Glomerular endothelial cell (primary cell): ENCODE results near the gene PKN3. TPM values are rescaled to one million over a fixed set of nuclear protein-coding genes. Genes with fewer than 3 reads are reported as not detected.
"Not testable (repeated sequence)": the region's sequence is repeated elsewhere in the genome, so short reads cannot be mapped to it uniquely, and the experiment has no call there.

Experiments
- DNase-seq: peaks from one replicate; pipeline ENCODE4 v3.0.0-alpha.2; 2011; ENCODE audit warnings: low read depth, low spot score; ENCODE audit errors: extremely low read depth
- total RNA-seq: library from RNA; depleted of rRNA; stranded (reverse); fragments of >200 nt; gene quantifications from 2 replicates; pipeline ENCODE4 v1.2.3, GENCODE V29; 2015

The PKN3 gene
- total RNA-seq, 1 donor from 2014 or later, result 14.8 TPM

- no peak for DNase-seq
Measured at GRCh38 chr9:128690684-128691034, 11.6 kb upstream of the PKN3 start.

GRCh38 chr9:128693738-128694137 lies 8.6 kb upstream of the PKN3 start:
- not testable (repeated sequence) for DNase-seq

- DNase-seq, result no peak
Measured at GRCh38 chr9:128694344-128694743, 8.0 kb upstream of the PKN3 start.

- DNase-seq, result no peak
Measured at GRCh38 chr9:128696923-128697707, 5.2 kb upstream of the PKN3 start.

GRCh38 chr9:128699096-128699795 lies 3.1 kb upstream of the PKN3 start:
- DNase-seq, result not testable (repeated sequence)

- DNase-seq, result no peak
Measured at GRCh38 chr9:128701227-128701854, 962 bp upstream of the PKN3 start.

- no peak for DNase-seq
Measured at GRCh38 chr9:128702949-128703615, 779 bp downstream of the PKN3 start.

GRCh38 chr9:128703616-128704355 lies 1.5 kb downstream of the PKN3 start:
- DNase-seq, result no peak

GRCh38 chr9:128704356-128704670 lies 2.0 kb downstream of the PKN3 start:
- no peak for DNase-seq

- DNase-seq, result no peak
Measured at GRCh38 chr9:128705051-128705965, 3.0 kb downstream of the PKN3 start.

- DNase-seq, result no peak
Measured at GRCh38 chr9:128706045-128706444, 3.7 kb downstream of the PKN3 start.

- no peak for DNase-seq
Measured at GRCh38 chr9:128706671-128707381, 4.5 kb downstream of the PKN3 start.

- DNase-seq, result no peak
Measured at GRCh38 chr9:128707446-128707845, 5.1 kb downstream of the PKN3 start.

- no peak for DNase-seq
Measured at GRCh38 chr9:128712451-128713410, 10.4 kb downstream of the PKN3 start.

GRCh38 chr9:128713411-128713780 lies 11.1 kb downstream of the PKN3 start:
- DNase-seq, result no peak

- DNase-seq, result no peak
Measured at GRCh38 chr9:128713941-128714573, 11.8 kb downstream of the PKN3 start.

GRCh38 chr9:128714586-128715435 lies 12.5 kb downstream of the PKN3 start:
- DNase-seq, result no peak
